Measurements from ENCODE around the gene ENAH. TPM values are rescaled to one million over a fixed set of nuclear protein-coding genes. Genes with fewer than 3 reads are reported as not detected.

Gene ENAH
- total RNA-seq, 2 donors from 2014 or later, result 43.5 to 63.7 TPM

DNA sequence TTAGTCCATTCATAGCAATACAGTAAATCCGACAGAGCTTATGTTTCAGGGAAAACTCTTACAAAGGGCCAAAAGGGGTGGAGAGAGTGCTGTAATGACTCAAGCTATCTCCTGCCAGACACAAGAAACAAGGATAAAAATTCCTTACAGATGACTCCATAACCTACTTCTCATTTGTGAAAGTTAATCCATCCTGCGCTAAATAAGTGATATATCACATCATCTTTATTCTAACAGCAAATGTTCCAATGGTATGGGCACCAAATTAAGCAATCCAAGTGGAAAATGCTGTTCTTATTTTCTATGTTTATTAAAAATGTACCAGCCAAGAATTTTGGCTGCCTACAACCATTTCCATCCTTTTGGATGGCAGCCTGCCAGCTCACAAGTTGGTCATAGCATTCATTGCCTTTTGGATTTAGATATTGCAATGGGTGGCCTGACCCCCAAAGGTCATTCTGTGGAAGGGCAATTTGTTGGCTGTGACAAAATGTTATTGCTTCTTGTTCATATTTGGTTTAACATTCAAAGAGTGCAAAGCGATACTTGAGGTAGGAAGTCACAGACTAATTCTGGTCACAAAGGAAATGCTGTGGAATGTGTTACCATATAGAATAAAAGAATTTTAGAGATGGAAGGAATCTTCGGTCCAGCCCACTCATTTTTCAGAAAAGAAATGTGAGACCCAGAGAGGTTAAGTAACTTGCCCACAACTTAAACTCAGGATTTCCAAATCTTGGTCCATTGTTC is 2.8 kb upstream of the ENAH start:
- Histone ChIP-seq H3K36me3 (no peaks in the 10 kb centered on the region), H3K9ac (ENCODE audit: low read depth in 2 of 2, low read length in 2 of 2) (no peak overlapping the region), H3K9me3 (no peaks in the 10 kb centered on the region), H3K4me1 (no peaks in the 10 kb centered on the region), H3K27ac (peak overlapping the region; percentile 86), H3K27me3 (no peaks in the 10 kb centered on the region), H3K4me3 (no peak overlapping the region)
- TF ChIP-seq, protein P1, sequence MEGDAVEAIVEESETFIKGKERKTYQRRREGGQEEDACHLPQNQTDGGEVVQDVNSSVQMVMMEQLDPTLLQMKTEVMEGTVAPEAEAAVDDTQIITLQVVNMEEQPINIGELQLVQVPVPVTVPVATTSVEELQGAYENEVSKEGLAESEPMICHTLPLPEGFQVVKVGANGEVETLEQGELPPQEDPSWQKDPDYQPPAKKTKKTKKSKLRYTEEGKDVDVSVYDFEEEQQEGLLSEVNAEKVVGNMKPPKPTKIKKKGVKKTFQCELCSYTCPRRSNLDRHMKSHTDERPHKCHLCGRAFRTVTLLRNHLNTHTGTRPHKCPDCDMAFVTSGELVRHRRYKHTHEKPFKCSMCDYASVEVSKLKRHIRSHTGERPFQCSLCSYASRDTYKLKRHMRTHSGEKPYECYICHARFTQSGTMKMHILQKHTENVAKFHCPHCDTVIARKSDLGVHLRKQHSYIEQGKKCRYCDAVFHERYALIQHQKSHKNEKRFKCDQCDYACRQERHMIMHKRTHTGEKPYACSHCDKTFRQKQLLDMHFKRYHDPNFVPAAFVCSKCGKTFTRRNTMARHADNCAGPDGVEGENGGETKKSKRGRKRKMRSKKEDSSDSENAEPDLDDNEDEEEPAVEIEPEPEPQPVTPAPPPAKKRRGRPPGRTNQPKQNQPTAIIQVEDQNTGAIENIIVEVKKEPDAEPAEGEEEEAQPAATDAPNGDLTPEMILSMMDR (IDR thresholded peaks at IDR 0.05), result no peak
- peak; percentile 33 for DNase-seq
- intact Hi-C loops (cut with DNase I), result loop anchor here (10.0 kb wide), 1 partner anchor 171 kb away; no protein-coding TSS in a partner anchor

DNA sequence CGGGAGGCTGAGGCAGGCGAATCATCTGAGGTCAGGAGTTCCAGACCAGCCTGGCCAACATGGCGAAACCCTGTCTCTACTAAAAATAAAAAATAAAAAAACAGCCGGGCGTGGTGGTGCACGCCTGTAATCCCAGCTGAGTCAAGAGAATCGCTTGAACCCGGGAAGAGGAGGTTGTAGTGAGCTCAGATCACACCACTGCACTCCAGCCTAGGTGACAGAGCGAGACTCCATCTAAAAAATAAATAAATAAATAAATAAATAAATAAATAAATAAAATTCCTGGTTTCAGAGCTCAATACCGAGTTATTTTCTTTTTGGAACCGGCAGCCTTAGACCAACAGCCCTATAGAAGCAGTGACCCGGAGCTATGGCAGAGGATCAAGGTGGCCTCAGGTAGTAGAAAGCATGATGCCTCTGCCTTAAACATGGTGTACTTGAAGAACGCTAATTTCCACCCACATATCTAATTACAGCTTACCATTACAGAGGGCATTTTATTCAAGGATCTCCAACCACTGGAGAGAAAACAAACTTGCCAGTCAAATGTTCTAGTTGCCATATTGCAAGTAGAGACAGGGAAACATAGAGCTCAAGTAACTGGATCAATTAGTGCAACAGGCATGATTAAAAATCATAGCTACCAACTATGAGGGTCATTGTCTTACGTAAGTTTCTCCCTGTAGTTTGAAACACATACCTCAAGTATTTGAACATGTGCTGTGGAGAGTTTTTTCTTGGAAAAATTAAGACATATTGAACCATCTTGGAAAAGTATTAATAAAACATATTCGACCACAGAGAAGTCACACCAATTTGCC is 2.0 kb upstream of the ENAH start:
- H3K4me1 ChIP-seq, result no peaks in the 10 kb centered on the region
- no peak for DNase-seq
- intact Hi-C loops (cut with DNase I), result loop anchor here (5.0 to 10.0 kb wide), 2 partner anchors 117 to 170 kb away; no protein-coding TSS in a partner anchor
- peak overlapping the region; percentile 86 for H3K27ac ChIP-seq
- no peaks in the 10 kb centered on the region for H3K36me3 ChIP-seq
- no peak overlapping the region for H3K9ac ChIP-seq (ENCODE audit: low read depth in 2 of 2, low read length in 2 of 2)
- no peaks in the 10 kb centered on the region for H3K27me3 ChIP-seq
- no peak overlapping the region for H3K4me3 ChIP-seq
- no peaks in the 10 kb centered on the region for H3K9me3 ChIP-seq
- TF ChIP-seq, protein P1 (IDR thresholded peaks at IDR 0.05), result no peak

DNA sequence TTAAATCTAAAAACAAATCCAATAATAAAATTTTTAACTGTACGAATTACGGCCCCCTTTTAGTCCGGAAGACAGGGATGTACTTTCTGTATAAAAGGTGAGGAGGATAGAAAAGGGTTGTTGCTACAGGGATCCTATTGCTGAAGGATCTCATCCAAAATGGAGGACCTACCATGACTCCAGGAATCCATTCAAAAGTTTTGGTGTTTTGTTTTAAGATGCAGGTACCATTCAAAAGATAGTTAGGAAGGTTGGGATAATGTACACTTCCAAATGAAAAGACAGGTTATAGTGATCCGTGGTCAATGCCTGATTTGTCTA is 1.3 kb upstream of the ENAH start:
- peak overlapping the region; percentile 85 for H3K4me3 ChIP-seq
- TF ChIP-seq, protein P1 (IDR thresholded peaks at IDR 0.05), result no peak

DNA sequence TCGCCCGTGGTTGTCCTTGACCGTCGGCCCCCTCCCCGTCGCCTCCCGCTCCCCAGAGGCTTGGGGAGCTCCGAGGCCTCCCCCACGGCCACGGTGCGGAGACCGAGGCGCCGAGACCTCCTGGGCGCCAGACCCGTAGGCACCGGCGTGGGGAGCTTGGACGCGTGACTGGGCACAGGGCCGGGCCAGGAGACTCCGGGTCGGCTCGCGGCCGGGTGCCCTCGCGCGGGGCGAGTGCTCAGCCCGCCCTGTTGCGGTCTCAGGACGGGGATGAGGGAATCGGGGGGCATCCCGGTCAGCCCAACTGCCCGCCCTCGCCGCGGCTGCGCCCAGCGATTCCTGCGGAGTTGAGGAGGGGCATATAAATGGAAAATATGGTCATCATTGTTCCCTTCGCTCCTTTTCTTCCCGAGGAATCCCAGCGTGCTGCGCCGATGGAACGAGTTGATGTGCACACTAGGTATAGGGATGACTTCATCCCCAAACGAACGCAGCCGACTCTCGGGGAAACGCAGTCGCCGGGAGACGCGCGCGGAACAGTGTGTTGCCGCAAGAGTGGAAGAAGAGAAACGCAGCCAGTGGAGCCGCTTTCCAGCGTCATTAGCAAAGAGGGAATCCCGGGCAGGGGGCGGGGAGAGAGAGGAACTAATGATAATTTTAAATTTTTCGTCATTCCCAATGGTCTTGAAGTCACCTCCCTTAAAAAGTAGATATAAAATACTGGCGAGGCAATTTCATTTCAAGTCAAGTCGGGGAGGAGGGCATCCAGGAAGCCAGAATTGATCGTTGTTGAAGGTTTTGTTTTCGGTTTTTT is 747 bp upstream of the ENAH start:
- no peaks in the 10 kb centered on the region for H3K4me1 ChIP-seq
- H3K9me3 ChIP-seq, result no peaks in the 10 kb centered on the region
- no peaks in the 10 kb centered on the region for H3K27me3 ChIP-seq
- H3K36me3 ChIP-seq, result no peaks in the 10 kb centered on the region
- H3K9ac ChIP-seq (ENCODE audit: low read depth in 2 of 2, low read length in 2 of 2), result peak overlapping the region; percentile 79 to 91
- DNase-seq, result peak; percentile 72
- intact Hi-C loops (cut with DNase I), result loop anchor here (5.0 to 10.0 kb wide), 2 partner anchors 119 to 169 kb away; no protein-coding TSS in a partner anchor
- peak overlapping the region; percentile 85 for H3K4me3 ChIP-seq
- H3K27ac ChIP-seq, result peak overlapping the region; percentile 86
- TF ChIP-seq, protein P1 (IDR thresholded peaks at IDR 0.05), result no peak

More for the DNA sequence above, 1.3 kb upstream of the ENAH start:
- Histone ChIP-seq H3K27ac (peak overlapping the region; percentile 86), H3K27me3 (no peaks in the 10 kb centered on the region), H3K36me3 (no peaks in the 10 kb centered on the region), H3K9ac (ENCODE audit: low read depth in 2 of 2, low read length in 2 of 2) (peak overlapping the region in 1 of 2 donors; percentile 79), H3K9me3 (no peaks in the 10 kb centered on the region), H3K4me1 (no peaks in the 10 kb centered on the region)
- intact Hi-C loops (cut with DNase I), result loop anchor here (5.0 to 10.0 kb wide), 2 partner anchors 118 to 169 kb away; no protein-coding TSS in a partner anchor
- DNase-seq, result no peak

All from colonic mucosa (tissue), 4 donors.